GM10266 (cell line): ENCODE measurements around the gene ZNF319.
A peak's percentile ranks its signal among the peaks of the same experiment; 100 is the strongest.
"Not testable (repeated sequence)": the region's sequence is repeated elsewhere in the genome, so short reads cannot be mapped to it uniquely, and the experiment has no call there.

Experiments used
- DNase-seq: peaks from one replicate; pipeline ENCODE4 v3.0.0; 2012; ENCODE audit errors: extremely low spot score
- TF ChIP-seq, protein P1 (sequence below): IDR thresholded peaks from 2 replicates; pipeline ENCODE4 v1.5.1; 2012; ENCODE audit warnings: mild to moderate bottlenecking, low read depth; ENCODE audit not compliant: control insufficient read depth, insufficient read depth; ENCODE audit errors: missing control alignments

Gene ZNF319

DNA sequence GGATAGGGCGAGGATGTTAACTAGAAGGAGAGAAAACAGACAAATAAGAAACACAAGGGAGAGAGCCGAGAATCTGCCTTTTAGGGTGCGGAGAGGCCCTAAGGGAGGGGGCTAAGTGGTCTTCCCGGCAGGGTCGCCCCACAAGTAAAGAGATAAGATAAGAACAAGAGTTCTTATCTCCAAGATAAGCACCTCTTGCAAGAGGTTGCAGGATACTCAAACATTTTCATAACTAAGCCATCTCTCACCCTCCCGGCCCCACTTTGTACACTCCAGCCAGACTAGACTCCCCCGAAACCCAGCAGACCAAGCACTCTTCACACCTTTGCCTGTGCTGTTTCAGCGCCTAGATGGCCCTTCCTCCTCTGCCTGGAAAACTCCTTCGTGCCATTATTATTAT lies 14.3 kb downstream of the ZNF319 start:
- TF ChIP-seq, protein P1, sequence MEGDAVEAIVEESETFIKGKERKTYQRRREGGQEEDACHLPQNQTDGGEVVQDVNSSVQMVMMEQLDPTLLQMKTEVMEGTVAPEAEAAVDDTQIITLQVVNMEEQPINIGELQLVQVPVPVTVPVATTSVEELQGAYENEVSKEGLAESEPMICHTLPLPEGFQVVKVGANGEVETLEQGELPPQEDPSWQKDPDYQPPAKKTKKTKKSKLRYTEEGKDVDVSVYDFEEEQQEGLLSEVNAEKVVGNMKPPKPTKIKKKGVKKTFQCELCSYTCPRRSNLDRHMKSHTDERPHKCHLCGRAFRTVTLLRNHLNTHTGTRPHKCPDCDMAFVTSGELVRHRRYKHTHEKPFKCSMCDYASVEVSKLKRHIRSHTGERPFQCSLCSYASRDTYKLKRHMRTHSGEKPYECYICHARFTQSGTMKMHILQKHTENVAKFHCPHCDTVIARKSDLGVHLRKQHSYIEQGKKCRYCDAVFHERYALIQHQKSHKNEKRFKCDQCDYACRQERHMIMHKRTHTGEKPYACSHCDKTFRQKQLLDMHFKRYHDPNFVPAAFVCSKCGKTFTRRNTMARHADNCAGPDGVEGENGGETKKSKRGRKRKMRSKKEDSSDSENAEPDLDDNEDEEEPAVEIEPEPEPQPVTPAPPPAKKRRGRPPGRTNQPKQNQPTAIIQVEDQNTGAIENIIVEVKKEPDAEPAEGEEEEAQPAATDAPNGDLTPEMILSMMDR, result no peak
- no peak for DNase-seq

DNA sequence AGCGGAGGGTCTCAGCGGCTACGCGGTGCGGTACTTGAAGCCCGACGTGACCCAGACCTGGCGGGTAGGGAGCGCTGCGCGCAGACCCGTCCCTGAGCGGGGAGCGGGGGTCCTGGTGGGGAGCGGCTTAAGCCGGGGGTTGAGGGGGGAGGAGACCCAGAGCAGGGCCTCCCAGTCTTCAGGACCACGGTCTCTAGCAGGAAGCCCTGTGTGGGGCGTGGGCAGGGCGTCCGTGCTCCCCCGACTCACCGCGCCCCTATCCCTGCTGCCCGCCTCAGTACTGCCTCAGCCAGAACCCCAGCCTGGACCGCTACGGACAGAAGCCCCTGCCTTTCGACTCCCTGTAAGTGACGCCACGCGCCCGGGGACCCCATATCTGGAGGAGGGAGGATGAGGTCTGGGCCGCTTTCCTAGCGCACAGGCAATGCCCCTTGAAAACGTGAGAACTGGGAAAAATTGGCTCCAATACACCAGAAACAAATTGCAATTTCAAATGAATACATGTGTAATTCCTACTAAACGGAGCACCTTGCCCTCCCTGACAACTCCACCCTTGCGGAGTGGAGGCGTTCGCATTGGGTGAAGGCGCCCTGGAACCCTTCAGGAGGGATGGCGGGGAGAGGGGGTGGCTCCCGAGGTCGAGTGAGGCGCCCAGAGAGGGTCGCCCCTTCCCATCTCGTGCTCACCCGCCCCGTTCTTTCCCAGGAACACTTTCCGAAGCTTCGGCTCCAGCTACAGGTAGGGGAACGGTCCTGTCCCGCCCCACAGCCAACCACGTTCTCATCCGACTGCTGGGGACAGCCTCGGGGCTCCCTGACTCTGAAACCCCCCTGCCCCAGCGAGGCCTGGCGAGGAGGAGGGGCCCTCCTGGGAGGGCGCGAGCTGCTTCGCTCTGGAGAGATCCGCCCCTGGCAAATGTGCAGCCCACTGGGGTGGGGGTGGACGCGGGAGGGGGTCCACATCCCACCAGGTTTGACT lies 15.0 kb downstream of the ZNF319 start:
- DNase-seq, result no peak
- TF ChIP-seq, protein P1, result no peak

DNA sequence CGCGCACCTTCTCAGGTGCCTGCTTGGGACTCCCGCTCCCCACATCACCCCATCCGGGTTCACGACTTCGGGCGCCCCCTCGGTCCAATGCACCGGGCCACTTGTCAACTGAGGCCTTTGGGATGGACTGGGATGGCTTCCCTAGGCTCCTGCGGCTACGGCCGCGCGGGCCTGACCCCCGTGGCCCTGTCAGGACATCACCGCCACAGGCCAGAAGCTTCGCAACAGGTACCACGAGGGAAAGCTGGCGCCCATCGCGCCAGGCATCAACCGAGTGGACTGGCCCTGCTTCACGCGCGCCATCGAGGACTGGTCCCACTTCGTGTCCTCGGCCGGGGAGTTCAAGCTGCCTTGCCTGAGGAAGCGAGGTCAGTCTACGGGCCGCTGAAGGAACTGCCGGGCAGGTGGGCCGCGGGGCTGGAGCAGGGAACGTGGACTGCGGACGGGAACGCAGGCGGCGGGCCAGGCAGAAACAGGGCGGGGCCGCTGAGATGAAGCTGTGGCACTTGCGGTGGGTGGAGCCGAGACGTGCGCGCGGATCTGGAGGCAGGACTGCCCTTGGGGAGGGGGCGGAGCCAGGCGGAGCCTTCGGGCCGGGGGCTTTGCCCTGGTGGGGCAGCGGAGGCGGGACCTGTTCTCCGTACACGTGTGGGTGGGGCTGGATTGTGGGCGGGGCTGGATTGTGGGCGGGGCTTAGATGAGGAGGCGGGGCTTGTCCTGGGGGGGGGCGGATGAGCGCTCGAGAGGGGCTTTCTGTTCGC lies 15.8 kb downstream of the ZNF319 start:
- peak; percentile 88 for DNase-seq
- TF ChIP-seq, protein P1, result no peak

DNA sequence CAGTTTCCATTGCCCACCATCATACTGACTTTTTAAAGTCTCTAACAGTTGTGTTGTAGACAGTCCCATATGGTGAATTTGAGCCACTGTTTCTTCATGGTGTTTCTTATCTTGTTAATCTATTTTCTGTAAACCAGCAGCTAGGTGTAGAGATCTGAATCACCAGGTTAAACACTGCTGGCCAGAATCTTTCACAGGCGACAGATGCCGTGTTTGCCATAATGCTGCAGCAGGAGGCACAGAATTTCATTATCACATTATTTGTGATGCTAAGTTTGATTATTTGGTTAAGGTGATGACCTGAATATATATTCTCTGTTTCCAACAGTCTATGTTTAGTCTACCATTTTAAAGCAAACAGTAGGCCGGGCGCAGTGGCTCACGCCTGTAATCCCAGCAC lies 18.1 kb downstream of the ZNF319 start:
- TF ChIP-seq, protein P1, result no peak
- no peak for DNase-seq

DNA sequence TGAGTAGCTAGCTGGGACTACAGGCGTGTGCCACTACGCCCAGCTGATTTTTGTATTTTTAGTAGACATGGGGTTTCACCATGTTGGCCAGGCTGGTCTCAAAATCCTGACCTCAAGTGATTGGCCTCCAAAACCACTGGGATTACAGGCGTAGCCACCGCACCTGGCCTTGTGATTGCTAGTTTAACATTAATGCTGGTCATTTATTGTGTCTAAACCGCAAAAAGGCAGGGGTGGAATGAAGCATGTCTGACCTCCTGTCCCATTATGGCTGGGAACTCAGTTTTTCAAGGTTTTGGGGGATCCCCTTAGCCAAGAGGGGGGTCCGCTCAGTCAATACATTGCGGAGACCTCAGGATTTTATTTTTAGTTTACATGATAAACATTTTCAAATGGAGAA lies 18.8 kb downstream of the ZNF319 start:
- DNase-seq, result no peak
- TF ChIP-seq, protein P1, result no peak

DNA sequence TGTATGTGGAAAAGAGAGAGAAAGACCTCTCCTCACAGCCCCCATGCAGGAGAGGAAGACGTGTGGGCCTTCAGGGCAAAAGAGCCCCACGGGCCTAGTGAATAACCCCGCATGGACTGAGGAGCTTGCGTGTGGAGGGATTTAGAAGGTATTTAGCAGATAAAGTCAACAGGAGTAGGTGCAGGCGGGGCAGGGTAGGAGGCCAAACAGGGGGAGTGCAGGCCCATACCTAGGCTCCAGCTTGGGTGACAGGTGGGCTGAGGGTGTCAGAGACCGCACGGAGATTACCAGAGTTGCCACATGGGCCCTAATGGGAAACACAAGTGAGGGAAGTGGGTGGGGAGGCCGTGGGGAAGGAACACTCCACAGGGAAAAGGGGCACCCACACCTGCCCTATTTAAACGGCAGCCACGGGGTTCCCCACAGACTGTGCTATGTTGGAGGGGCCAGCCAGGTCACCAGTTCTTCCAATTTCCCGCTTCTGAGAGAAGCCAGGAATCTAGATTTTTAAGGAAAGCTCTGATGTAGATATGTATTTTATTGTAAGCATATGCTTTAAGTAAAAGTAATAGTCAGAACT lies 21.4 kb downstream of the ZNF319 start:
- TF ChIP-seq, protein P1, result no peak
- no peak for DNase-seq

DNA sequence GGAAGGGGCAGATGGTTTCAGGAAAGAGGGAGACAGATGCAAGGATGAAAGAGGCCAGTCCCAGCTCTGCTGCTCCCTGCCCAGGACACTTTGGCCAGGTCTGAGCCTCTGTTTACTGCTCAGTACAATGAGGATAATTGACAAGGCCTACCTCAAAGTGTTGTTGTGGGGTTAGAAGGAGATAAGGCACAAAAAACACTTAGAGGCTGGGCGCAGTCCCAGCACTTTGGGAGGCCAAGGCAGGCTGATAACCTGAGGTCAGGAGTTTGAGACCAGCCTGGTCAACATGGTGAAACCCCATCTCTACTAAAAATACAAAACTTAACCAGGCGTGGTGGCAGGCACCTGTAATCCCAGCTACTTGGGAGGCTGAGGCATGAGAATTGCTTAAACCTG lies 22.4 kb downstream of the ZNF319 start:
- not testable (repeated sequence) for DNase-seq
